Brain pericyte (primary cell): ENCODE data around the gene DICER1.
"Not testable (repeated sequence)": the region's sequence is repeated elsewhere in the genome, so short reads cannot be mapped to it uniquely, and the experiment has no call there.

Source experiments
- DNase-seq: peaks from one replicate; pipeline ENCODE4 v3.0.0-alpha.2; 2012; ENCODE audit warnings: low read depth, low spot score

DICER1 gene

GRCh38 chr14:95185033-95185766 lies 27.9 kb upstream of the DICER1 start:
- peak; percentile 26 for DNase-seq

GRCh38 chr14:95184413-95184790 lies 27.1 kb upstream of the DICER1 start:
- no peak for DNase-seq

- DNase-seq: no peak
Observed at GRCh38 chr14:95183532-95184412, 26.4 kb upstream of the DICER1 start.

DNA sequence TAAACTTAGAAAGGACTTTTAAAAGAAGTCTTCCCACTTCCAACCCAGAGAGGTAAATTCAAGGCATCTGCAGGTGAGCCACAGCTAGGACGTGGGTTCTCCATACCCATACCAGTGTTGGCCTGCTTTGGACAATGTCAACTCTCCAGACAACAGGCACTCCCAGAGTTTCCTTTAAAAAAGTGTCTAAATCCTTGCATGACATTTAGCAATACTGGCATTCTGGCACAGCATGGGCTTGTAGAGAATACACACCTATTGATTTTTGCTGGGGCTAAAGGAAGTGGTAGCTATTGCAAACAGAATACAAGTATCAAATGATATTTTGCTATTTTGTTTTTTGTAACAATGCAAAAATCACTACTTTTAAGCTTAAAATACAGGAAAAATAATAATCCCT lies 25.8 kb upstream of the DICER1 start:
- DNase-seq: no peak

GRCh38 chr14:95182379-95182778 lies 25.1 kb upstream of the DICER1 start:
- no peak for DNase-seq

GRCh38 chr14:95180966-95181741 lies 23.8 kb upstream of the DICER1 start:
- no peak for DNase-seq

DNA sequence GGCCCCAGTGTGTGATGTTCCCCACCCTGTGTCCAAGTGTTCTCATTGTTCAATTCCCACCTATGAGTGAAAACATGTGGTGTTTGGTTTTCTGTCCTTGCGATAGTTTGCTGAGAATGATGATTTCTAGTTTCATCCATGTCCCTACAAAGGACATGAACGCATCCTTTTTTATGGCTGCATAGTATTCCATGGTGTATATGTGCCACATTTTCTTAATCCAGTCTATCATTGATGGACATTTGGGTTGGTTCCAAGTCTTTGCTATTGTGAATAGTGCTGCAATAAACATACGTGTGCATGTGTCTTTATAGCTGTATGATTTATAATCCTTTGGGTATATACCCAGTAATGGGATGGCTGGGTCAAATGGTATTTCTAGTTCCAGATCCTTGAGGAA lies 18.3 kb upstream of the DICER1 start:
- not testable (repeated sequence) for DNase-seq

DNA sequence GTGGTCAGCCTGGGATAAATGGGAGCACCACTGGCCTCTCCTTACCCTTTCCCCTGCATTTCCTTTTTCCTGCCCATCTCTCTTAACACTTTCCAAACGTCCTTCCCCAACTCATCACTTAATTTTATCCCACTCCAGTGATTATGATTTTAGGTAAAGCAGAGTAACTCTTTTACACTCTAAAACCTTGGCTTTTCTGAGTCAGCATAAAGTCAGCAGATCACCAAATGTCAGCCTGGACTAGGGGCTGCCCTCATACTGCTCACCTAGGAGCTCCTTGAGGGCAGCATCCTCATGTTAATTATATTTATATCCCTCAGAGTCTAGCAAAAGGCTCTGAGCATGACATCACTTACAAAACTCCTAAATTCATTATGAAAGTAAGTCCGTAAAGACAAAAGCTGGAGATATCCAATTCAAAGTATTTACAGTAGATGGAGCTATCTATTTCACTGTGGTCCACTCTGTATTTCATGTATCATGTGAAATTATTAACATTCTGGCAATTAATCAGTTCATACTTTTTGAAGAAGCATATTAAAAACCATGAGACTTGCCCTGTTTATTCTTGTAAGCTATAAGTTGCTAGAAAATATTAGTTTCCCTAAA lies 17.0 kb upstream of the DICER1 start:
- no peak for DNase-seq

- DNase-seq: no peak
Observed at GRCh38 chr14:95173518-95173917, 16.2 kb upstream of the DICER1 start.

- DNase-seq: no peak
Observed at GRCh38 chr14:95167177-95167576, 9.8 kb upstream of the DICER1 start.

DNA sequence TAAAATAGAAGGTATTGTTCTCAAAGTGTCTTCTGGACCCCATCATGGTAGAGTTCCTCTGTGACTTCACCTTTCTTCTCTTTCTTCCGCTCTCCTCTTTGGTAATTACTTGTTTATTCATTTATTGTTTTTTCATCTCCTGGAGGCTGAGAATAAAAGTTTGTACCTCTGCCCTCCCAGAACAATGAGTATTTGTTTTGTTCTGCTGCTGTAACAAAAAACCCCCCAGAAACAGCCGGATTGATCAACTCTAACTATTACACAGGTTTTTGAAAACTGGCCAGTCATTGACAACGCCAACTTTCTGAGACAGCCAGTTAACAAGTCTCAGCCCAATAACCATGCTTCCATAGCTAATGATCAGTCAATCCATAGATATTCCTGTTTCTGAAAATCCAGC lies 8.2 kb upstream of the DICER1 start:
- no peak for DNase-seq

GRCh38 chr14:95164506-95164905 lies 7.2 kb upstream of the DICER1 start:
- DNase-seq: no peak

- DNase-seq: no peak
Observed at GRCh38 chr14:95163666-95164065, 6.3 kb upstream of the DICER1 start.

GRCh38 chr14:95163132-95163531 lies 5.8 kb upstream of the DICER1 start:
- DNase-seq: no peak

GRCh38 chr14:95162641-95163040 lies 5.3 kb upstream of the DICER1 start:
- DNase-seq: no peak

DNA sequence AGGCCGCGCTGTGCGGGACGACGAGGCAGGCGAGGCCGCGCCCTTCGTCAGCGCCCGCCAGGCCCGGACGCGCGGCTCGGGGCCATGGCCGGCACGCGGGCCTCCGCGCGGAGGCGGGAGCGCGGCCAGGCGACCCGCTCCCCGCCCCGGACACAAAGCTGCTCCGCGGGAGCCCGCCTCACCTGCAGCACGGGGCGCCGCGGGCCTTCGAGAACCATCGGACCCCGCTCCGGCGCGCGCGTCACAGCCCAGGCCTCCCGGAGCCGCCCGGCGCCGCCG lies 342 bp downstream of the DICER1 start:
- no peak for DNase-seq

DNA sequence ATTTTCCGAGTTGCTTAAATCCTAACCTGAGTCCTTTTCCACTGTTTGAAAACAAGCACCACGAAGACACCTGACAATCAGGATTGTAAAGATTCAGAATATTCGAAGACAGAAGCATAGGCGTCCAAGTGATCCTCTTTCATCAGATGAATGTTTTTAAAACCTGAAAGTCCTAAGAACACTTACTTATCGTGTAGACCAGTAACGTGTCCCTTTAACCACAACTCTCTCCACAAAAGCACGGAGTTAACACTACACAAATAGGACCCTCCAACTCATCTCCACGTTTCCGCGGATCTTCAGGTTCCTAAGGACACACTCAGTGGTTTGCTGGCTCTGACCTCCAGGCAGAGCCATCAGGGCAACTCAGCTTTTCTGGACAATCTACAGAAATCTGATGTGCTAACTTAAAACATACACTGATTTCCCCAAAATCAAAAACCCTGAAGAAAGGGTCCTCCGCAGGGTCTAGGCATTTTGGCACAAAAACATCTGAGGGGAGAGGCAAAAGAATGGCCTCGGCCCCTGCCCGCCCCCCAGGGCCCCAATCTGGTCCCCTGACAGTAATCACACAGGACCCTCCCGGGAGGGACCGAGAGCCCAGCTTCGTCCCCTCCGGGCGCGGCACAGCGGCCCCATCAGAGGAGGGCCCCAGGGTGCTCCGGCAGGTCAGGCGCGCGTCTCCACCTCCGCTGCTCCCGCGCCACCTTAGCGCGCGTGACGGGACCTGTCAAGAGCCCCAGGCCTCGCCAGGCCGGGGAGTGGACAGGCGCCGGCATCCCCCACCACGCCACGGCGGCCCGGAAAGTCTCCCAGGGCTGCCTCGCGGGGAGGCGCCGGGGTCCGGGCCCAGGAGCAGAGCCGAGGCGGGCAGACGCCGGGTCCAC lies 925 bp downstream of the DICER1 start:
- no peak for DNase-seq

GRCh38 chr14:95155045-95155444 lies 2.3 kb downstream of the DICER1 start:
- no peak for DNase-seq

- no peak for DNase-seq
Observed at GRCh38 chr14:95153866-95154265, 3.5 kb downstream of the DICER1 start.

DNA sequence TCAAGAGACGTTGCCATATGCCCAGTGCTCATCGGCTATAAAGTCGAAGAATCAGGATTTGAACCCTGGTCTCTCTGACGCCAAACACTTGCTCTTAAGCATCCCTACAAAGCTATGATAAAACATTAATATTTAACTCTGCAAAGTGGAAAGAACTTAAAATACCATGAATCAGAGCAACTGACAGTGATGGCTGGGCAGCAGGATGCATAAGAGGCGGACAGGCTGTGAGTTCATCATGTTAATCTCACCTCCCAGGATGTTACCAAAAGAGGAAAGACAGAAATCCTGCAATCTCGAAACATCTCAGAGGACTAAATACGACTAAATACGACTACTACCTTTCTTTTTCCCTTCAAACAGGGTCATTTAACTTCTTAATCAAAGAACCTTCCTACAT lies 5.8 kb downstream of the DICER1 start:
- DNase-seq: no peak

- DNase-seq: no peak
Observed at GRCh38 chr14:95150910-95151309, 6.4 kb downstream of the DICER1 start.
